Left ventricle myocardium inferior (tissue), 1 donor: ENCODE results near the gene PSMB3. TPM values are rescaled to one million over a fixed set of nuclear protein-coding genes. Genes with fewer than 3 reads are reported as not detected.
A peak's percentile ranks its signal among the peaks of the same experiment; 100 is the strongest.

Experiments used
- DNase-seq: peaks from one replicate; pipeline ENCODE4 v3.0.0-alpha.2; 2020
- H3K27ac ChIP-seq: fragments of 200-600 bp; replicated peaks from 2 replicates; pipeline ENCODE4 v1.8.0; 2021
- H3K27me3 ChIP-seq: fragments of 200-600 bp; 2 replicates; pipeline ENCODE4 v1.8.0; 2021; ENCODE audit warnings: low read depth
- H3K36me3 ChIP-seq: fragments of 200-600 bp; 2 replicates; pipeline ENCODE4 v1.8.0; 2021
- H3K4me1 ChIP-seq: fragments of 200-600 bp; 2 replicates; pipeline ENCODE4 v1.8.0; 2021
- H3K4me3 ChIP-seq: fragments of 200-600 bp; 2 replicates; pipeline ENCODE4 v1.8.0; 2021; ENCODE audit warnings: mild to moderate bottlenecking, moderate library complexity
- H3K9me3 ChIP-seq: fragments of 200-600 bp; replicated peaks from 2 replicates; pipeline ENCODE4 v1.8.0; 2021
- CTCF ChIP-seq: fragments of 200-600 bp; IDR thresholded peaks from 2 replicates; pipeline ENCODE4 v1.8.0; 2021; ENCODE audit warnings: antibody characterized with exemption, mild to moderate bottlenecking, borderline replicate concordance
- intact Hi-C: fragments of 100-400 bp; cut with micrococcal nuclease; formaldehyde crosslinking; loops from one replicate; pipeline ENCODE4 v1.11.0; 2022
- total RNA-seq: library from RNA; stranded (reverse); fragmentation: NEBNext Ultra II Directional; extraction: Animal tissue kit (Norgen Biotek cat#: 25700); gene quantifications from one replicate; pipeline ENCODE4 v1.2.1, GENCODE V29; 2021
- donor health status: DM: no; HTN: yes; CAD: no; lungs with severe emphysema.

The PSMB3 gene
- total RNA-seq, 1 donor from 2014 or later, result 149 TPM

- intact Hi-C loops, result no loop called here
- peaks cover 63% of the 10 kb centered on the region for H3K4me1 ChIP-seq
- H3K27me3 ChIP-seq, result no peaks in the 10 kb centered on the region
- no peaks in the 10 kb centered on the region for H3K9me3 ChIP-seq
- DNase-seq, result no peak
- H3K27ac ChIP-seq, result peak overlapping the region; percentile 87
- H3K4me3 ChIP-seq, result no peak overlapping the region
- peaks cover 39% of the 10 kb centered on the region for H3K36me3 ChIP-seq
- TF ChIP-seq CTCF, result no peak
Observed at GRCh38 chr17:38740806-38741205, 11.7 kb upstream of the PSMB3 start.

DNA sequence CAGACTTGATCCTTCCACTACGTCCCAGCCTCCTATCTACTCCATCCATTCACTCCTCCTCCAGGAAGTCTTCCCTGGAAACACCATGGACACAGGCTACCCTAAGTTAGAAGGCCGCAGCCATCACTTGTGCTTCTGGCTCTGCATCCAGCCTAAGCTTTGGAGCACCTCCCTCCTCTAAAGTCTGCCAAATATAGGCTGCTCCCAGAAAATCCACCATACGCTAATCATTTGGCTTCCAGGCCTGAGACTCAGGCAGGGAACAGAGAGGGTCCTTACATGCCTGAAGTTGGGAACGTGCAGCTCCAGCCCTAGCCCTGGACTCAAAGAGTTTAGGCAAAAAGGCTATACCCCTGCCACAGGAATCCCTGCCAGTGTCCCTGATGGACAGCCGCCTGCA lies 11.1 kb upstream of the PSMB3 start:
- H3K4me3 ChIP-seq, result no peak overlapping the region
- H3K4me1 ChIP-seq, result peaks cover 65% of the 10 kb centered on the region

GRCh38 chr17:38741921-38742410 lies 10.6 kb upstream of the PSMB3 start:
- no peaks in the 10 kb centered on the region for H3K9me3 ChIP-seq
- H3K4me3 ChIP-seq, result peak overlapping the region; percentile 24
- H3K27ac ChIP-seq, result peak overlapping the region; percentile 87
- peak; percentile 62 for DNase-seq
- peaks cover 70% of the 10 kb centered on the region for H3K4me1 ChIP-seq
- peaks cover 29% of the 10 kb centered on the region for H3K36me3 ChIP-seq
- no peaks in the 10 kb centered on the region for H3K27me3 ChIP-seq
- intact Hi-C loops, result no loop called here
- no peak for TF ChIP-seq CTCF

More for the DNA sequence above, 11.1 kb upstream of the PSMB3 start:
- no peaks in the 10 kb centered on the region for H3K27me3 ChIP-seq
- TF ChIP-seq CTCF, result no peak
- H3K9me3 ChIP-seq, result no peaks in the 10 kb centered on the region
- H3K36me3 ChIP-seq, result peaks cover 33% of the 10 kb centered on the region
- H3K27ac ChIP-seq, result peak overlapping the region; percentile 87
- intact Hi-C loops, result no loop called here
- no peak for DNase-seq

DNA sequence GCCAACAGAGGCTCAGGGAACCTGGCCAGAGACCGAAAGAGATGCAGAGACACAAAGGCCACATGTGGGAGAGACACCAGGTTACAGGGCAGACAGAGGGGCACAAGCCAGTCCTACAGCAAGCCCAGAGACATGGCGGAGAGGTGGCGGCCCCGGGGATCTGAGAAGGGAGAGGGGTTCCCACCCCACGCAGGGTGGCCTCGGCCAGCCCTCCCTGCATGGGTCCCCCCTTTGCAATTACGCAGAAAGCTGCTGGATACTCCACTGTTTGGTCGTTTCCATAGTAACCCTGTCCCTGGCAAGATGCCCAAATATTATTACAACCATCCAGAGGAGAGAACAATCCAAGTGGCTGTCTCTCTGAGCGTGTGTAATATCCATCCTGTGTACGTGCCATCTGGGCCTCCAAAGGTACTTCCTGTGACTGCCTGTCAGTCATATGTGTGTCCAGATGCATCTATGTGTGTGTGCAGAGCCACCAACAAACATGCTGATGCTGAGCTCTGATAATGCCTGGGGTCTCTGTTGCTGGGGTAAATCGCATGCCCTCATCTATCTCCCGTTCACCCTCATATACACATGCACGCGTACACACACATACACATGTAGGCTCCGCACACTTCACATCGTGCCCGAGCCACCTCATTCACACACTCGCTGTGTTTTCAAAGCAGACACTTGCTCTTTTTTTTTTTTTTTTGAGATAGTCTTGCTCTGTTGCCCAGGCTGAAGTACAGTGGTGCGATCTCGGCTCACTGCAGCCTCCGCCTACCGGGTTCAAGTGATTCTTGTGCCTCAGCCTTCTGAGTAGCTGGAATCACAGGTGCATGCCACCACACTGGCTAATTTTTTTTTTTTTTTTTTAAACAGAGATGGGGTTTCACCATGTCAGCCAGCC lies 9.9 kb upstream of the PSMB3 start:
- TF ChIP-seq CTCF, result no peak
- Histone ChIP-seq H3K4me1 (peaks cover 77% of the 10 kb centered on the region), H3K4me3 (peak overlapping the region; percentile 24), H3K27ac (peak overlapping the region; percentile 87), H3K27me3 (no peaks in the 10 kb centered on the region), H3K36me3 (peaks cover 24% of the 10 kb centered on the region), H3K9me3 (no peaks in the 10 kb centered on the region)
- intact Hi-C loops, result no loop called here
- DNase-seq, result no peak

DNA sequence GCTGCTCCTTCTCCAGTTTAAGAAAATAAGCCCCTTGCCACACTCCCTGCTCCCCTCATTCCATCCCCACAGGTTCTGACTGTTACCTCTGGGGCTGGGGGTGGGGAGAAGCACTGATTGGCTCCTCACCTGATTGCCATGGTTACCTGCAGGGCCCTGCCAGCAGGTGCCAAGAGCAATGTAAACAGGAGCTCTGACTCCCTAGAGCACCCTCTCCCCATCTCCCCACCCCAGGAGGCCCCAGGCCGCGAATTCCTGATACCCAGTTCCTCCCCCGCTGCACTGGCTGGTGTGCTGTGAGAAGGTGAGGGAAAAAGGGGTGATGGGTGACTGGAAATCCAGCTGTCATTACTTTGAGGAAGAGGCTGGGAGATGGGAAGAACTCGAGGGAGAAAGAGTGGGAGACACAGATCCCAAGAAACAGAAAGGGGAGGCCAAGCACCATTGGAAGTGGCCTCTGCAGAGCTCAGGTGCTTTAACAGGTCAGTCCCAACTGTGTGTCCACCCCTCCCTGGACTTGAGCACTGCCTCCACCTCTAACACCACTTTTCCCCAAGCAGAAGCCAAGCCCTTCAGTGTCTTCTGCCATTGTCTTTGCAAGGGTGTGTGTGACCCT lies 8.9 kb upstream of the PSMB3 start:
- intact Hi-C loops, result no loop called here
- Histone ChIP-seq H3K4me3 (no peak overlapping the region), H3K27me3 (no peaks in the 10 kb centered on the region), H3K4me1 (peaks cover 83% of the 10 kb centered on the region), H3K36me3 (peaks cover 14% of the 10 kb centered on the region), H3K9me3 (no peaks in the 10 kb centered on the region), H3K27ac (peak overlapping the region; percentile 87)
- no peak for DNase-seq
- no peak for TF ChIP-seq CTCF
